ENCODE data around the gene MET. TPM values are rescaled to one million over a fixed set of nuclear protein-coding genes. Genes with fewer than 3 reads are reported as not detected.

MET gene
- total and polyA plus RNA-seq, 2 donors (not counting 1 experiment from before 2014, with no cell fraction given), result 33.4 to 44.4 TPM

DNA sequence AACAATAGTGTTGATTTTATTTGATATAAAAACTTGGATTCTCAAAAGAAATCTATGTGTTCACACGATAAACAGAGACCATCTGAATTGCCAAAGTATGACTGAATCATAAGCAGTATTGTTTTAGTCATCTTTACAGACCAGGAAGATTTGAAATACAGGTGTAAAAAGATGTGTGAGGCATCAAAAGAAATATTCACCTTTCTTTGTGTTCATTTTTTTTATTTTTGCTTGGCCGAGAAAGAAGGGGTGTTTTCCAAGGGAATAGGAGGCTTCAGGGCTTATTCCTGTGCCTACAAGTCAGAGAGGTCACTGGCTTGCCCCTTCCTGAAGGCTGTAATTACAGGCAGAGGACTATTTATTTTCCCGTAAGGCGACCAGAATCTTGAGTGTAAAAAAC, 37.3 kb downstream of the MET start:
- no peaks in the 10 kb centered on the region for H3K36me3 ChIP-seq (ENCODE audit: control insufficient read depth, insufficient read depth, low read length)
- no peak overlapping the region for H3K9ac ChIP-seq (ENCODE audit: insufficient read depth, low read length)
- H3K4me1 ChIP-seq (ENCODE audit: control insufficient read depth, extremely low read depth, insufficient read depth, low read length), result peaks cover 4% of the 10 kb centered on the region
- no peak overlapping the region for H3K27ac ChIP-seq (ENCODE audit: insufficient read depth, low read length)
- no peaks in the 10 kb centered on the region for H4K20me1 ChIP-seq (ENCODE audit: control insufficient read depth, extremely low read depth, insufficient read depth, low read length)
- peaks cover 5% of the 10 kb centered on the region for H3K79me2 ChIP-seq (ENCODE audit: control insufficient read depth, insufficient read depth, low read length)
- no peak overlapping the region for H2AFZ ChIP-seq (ENCODE audit: low read length)
- TF ChIP-seq, protein P1, sequence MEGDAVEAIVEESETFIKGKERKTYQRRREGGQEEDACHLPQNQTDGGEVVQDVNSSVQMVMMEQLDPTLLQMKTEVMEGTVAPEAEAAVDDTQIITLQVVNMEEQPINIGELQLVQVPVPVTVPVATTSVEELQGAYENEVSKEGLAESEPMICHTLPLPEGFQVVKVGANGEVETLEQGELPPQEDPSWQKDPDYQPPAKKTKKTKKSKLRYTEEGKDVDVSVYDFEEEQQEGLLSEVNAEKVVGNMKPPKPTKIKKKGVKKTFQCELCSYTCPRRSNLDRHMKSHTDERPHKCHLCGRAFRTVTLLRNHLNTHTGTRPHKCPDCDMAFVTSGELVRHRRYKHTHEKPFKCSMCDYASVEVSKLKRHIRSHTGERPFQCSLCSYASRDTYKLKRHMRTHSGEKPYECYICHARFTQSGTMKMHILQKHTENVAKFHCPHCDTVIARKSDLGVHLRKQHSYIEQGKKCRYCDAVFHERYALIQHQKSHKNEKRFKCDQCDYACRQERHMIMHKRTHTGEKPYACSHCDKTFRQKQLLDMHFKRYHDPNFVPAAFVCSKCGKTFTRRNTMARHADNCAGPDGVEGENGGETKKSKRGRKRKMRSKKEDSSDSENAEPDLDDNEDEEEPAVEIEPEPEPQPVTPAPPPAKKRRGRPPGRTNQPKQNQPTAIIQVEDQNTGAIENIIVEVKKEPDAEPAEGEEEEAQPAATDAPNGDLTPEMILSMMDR (conservative IDR thresholded peaks at IDR 0.05 in 1 of 2, IDR thresholded peaks at IDR 0.05 in 1 of 2; ENCODE audit: low read depth in 1 of 2, low read length in 2 of 2), result no peak
- TF ChIP-seq EZH2 (IDR thresholded peaks at IDR 0.05; ENCODE audit: low read length, missing control alignments), result no peak
- no peak overlapping the region for H3K4me3 ChIP-seq (replicated peaks in 1 of 4; ENCODE audit: control extremely low read depth in 1 of 4, insufficient read depth in 1 of 4, low read depth in 3 of 4, low read length in 4 of 4)
- DNase-seq (ENCODE audit: low read depth in 2 of 2), result no peak
- no peaks in the 10 kb centered on the region for H3K9me3 ChIP-seq (ENCODE audit: control insufficient read depth, insufficient read depth, low read depth, low read length)
- no peak overlapping the region for H3K4me2 ChIP-seq (ENCODE audit: extremely low read depth, insufficient read depth, low read length)
- H3K27me3 ChIP-seq (ENCODE audit: control insufficient read depth, insufficient read depth, low read length), result no peaks in the 10 kb centered on the region

DNA sequence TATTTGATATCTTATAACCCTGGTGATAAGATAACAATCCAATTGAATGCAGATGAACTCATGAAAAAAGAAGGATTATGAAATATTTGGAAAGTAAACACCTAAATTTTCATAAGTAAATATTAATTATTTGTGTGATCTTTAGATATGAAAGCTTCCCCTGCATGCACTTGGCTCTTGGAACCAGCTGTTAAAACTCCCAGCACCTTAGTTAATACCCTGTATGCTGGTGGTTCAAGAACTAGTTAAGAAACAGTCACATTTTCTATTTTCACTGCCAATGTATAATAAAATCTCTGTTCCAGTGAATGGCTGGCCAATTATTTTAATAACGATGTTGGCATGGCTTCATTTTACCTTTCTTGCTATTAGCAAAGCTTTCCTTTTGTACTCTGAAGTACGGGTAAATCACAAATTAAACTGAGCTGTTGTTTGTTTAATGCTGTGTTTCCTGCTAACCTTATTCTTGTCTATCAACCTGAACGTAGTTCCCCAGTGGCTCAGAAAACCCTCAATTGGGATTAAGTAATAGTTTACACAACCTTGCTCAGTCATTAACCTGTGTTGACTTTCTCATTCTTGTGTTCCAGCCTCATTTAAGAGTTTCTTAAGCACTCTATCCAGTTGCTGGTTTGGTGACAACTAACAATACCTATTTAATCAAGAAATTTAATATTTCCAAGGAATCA, 38.9 kb downstream of the MET start:
- no peaks in the 10 kb centered on the region for H3K27me3 ChIP-seq (ENCODE audit: control insufficient read depth, insufficient read depth, low read length)
- no peak for TF ChIP-seq EZH2 (IDR thresholded peaks at IDR 0.05; ENCODE audit: low read length, missing control alignments)
- TF ChIP-seq, protein P1 (conservative IDR thresholded peaks at IDR 0.05 in 1 of 2, IDR thresholded peaks at IDR 0.05 in 1 of 2; ENCODE audit: low read depth in 1 of 2, low read length in 2 of 2), result no peak
- H3K4me1 ChIP-seq (ENCODE audit: control insufficient read depth, extremely low read depth, insufficient read depth, low read length), result peaks cover 9% of the 10 kb centered on the region
- no peak overlapping the region for H2AFZ ChIP-seq (ENCODE audit: low read length)
- no peak overlapping the region for H3K27ac ChIP-seq (ENCODE audit: insufficient read depth, low read length)
- H4K20me1 ChIP-seq (ENCODE audit: control insufficient read depth, extremely low read depth, insufficient read depth, low read length), result no peaks in the 10 kb centered on the region
- DNase-seq (ENCODE audit: low read depth in 2 of 2), result no peak
- H3K9me3 ChIP-seq (ENCODE audit: control insufficient read depth, insufficient read depth, low read depth, low read length), result no peaks in the 10 kb centered on the region
- no peak overlapping the region for H3K4me2 ChIP-seq (ENCODE audit: extremely low read depth, insufficient read depth, low read length)
- H3K36me3 ChIP-seq (ENCODE audit: control insufficient read depth, insufficient read depth, low read length), result no peaks in the 10 kb centered on the region
- H3K9ac ChIP-seq (ENCODE audit: insufficient read depth, low read length), result no peak overlapping the region
- peaks cover 5% of the 10 kb centered on the region for H3K79me2 ChIP-seq (ENCODE audit: control insufficient read depth, insufficient read depth, low read length)
- no peak overlapping the region for H3K4me3 ChIP-seq (replicated peaks in 1 of 4; ENCODE audit: control extremely low read depth in 1 of 4, insufficient read depth in 1 of 4, low read depth in 3 of 4, low read length in 4 of 4)

DNA sequence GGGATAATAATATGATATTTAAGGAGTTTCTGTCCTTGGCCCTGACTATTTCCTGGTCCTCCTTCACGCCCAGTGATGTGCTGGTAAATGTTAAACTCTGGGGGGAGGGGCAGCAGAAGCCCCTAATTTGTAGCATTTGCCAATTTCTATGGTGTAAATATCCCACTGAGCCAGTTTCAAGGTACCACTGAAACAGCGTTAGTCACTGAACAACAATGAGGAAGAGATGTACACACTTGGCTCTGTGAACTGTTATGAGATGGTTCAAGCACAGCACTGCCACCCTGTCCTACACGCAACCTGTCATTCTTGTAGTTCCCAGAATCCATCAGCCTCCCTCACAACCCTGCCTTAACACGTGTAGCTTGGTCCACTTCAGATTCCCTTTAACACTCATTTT, 39.8 kb downstream of the MET start:
- H3K4me3 ChIP-seq (replicated peaks in 1 of 4; ENCODE audit: control extremely low read depth in 1 of 4, insufficient read depth in 1 of 4, low read depth in 3 of 4, low read length in 4 of 4), result no peak overlapping the region
- H3K4me1 ChIP-seq (ENCODE audit: control insufficient read depth, extremely low read depth, insufficient read depth, low read length), result peaks cover 11% of the 10 kb centered on the region
- H3K4me2 ChIP-seq (ENCODE audit: extremely low read depth, insufficient read depth, low read length), result no peak overlapping the region
- no peak for TF ChIP-seq EZH2 (IDR thresholded peaks at IDR 0.05; ENCODE audit: low read length, missing control alignments)
- TF ChIP-seq, protein P1 (conservative IDR thresholded peaks at IDR 0.05 in 1 of 2, IDR thresholded peaks at IDR 0.05 in 1 of 2; ENCODE audit: low read depth in 1 of 2, low read length in 2 of 2), result no peak
- no peaks in the 10 kb centered on the region for H3K36me3 ChIP-seq (ENCODE audit: control insufficient read depth, insufficient read depth, low read length)
- no peaks in the 10 kb centered on the region for H4K20me1 ChIP-seq (ENCODE audit: control insufficient read depth, extremely low read depth, insufficient read depth, low read length)
- no peak overlapping the region for H3K27ac ChIP-seq (ENCODE audit: insufficient read depth, low read length)
- DNase-seq (ENCODE audit: low read depth in 2 of 2), result no peak
- no peaks in the 10 kb centered on the region for H3K9me3 ChIP-seq (ENCODE audit: control insufficient read depth, insufficient read depth, low read depth, low read length)
- no peaks in the 10 kb centered on the region for H3K27me3 ChIP-seq (ENCODE audit: control insufficient read depth, insufficient read depth, low read length)
- H3K9ac ChIP-seq (ENCODE audit: insufficient read depth, low read length), result no peak overlapping the region
- peaks cover 5% of the 10 kb centered on the region for H3K79me2 ChIP-seq (ENCODE audit: control insufficient read depth, insufficient read depth, low read length)
- H2AFZ ChIP-seq (ENCODE audit: low read length), result no peak overlapping the region

All from fibroblast of lung (primary cell).